AG10803 (cell line): ENCODE data around the gene FOXL2NB.

Source experiments
- DNase-seq: peaks from one replicate; pipeline ENCODE4 v3.0.0; 2010; ENCODE audit warnings: low read depth
- H3K4me3 ChIP-seq: 2 replicates; pipeline ENCODE4 v1.5.1; 2011; ENCODE audit warnings: mild to moderate bottlenecking, low read length, control low read depth
- TF ChIP-seq, protein P1 (sequence below): conservative IDR thresholded peaks from 2 replicates; pipeline ENCODE4 v1.5.1; 2011; ENCODE audit warnings: mild to moderate bottlenecking, low read length, control low read depth, inconsistent platforms

The FOXL2NB gene

DNA sequence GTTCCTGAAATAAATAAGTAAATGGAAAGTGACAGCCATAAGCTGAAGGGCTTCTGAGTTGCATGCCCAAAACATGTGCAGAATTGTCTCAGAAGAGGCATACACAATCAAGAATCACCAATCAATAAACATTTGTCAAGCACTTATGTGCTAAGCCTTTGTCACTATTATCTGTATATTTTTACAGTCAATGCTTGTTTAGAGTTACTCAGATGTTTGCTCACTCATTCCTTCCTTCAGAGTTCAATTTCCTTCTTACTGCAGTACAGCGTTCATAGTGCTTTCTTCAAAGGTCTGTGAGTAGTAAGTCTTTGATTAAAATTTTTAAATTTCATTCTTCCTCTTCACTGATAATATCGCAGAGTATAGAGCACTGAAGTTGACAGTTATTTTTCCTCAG, 17.2 kb downstream of the FOXL2NB start:
- no peak for DNase-seq
- TF ChIP-seq, protein P1, sequence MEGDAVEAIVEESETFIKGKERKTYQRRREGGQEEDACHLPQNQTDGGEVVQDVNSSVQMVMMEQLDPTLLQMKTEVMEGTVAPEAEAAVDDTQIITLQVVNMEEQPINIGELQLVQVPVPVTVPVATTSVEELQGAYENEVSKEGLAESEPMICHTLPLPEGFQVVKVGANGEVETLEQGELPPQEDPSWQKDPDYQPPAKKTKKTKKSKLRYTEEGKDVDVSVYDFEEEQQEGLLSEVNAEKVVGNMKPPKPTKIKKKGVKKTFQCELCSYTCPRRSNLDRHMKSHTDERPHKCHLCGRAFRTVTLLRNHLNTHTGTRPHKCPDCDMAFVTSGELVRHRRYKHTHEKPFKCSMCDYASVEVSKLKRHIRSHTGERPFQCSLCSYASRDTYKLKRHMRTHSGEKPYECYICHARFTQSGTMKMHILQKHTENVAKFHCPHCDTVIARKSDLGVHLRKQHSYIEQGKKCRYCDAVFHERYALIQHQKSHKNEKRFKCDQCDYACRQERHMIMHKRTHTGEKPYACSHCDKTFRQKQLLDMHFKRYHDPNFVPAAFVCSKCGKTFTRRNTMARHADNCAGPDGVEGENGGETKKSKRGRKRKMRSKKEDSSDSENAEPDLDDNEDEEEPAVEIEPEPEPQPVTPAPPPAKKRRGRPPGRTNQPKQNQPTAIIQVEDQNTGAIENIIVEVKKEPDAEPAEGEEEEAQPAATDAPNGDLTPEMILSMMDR, result no peak

DNA sequence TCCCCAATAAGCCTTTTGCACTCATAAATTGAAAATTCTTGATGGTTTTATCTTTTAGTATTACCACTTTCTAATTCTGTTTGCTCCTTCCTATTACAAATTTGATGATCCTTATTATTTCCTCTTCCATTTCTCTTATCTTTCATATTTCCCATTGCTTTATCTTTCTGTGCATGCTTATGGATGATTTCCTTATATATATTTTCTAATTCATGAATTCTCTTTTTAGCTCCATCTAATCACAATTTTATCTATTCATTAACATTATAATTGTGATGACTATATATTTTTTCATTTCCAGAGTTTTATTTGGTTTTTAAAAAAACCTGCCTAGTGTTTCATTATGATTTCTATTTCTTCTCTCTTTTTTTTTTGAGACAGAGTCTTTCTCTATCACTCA, 17.9 kb downstream of the FOXL2NB start:
- TF ChIP-seq, protein P1, result no peak
- H3K4me3 ChIP-seq, result no peak overlapping the region
- no peak for DNase-seq

More for the DNA sequence above, 17.2 kb downstream of the FOXL2NB start:
- no peak overlapping the region for H3K4me3 ChIP-seq

- TF ChIP-seq, protein P1, result no peak
- no peak for DNase-seq
Measured at GRCh38 chr3:138971766-138972320, 24.8 kb downstream of the FOXL2NB start.

DNA sequence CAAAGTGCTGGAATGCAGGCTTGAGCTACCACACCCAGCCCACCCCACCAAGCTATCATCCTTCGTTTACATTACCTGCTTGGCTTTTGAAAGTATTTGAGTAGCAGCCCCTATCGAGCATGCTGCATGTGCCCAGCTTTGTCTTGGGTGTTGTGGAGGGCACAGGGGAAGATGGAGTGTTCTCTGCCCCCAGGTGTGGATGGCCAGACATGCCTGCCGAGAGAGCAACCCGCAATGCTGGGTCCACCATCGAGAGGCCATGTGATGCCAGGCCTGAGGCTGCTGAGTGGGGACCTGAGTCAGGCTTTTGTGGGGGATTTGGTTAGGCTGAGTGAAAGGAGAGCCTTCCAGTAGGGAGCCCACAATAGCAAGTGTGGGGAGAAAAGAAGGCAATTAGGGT, 25.9 kb downstream of the FOXL2NB start:
- no peak for DNase-seq
- no peak overlapping the region for H3K4me3 ChIP-seq
- TF ChIP-seq, protein P1, result no peak

More at GRCh38 chr3:138971766-138972320, 24.8 kb downstream of the FOXL2NB start:
- H3K4me3 ChIP-seq, result no peak overlapping the region

DNA sequence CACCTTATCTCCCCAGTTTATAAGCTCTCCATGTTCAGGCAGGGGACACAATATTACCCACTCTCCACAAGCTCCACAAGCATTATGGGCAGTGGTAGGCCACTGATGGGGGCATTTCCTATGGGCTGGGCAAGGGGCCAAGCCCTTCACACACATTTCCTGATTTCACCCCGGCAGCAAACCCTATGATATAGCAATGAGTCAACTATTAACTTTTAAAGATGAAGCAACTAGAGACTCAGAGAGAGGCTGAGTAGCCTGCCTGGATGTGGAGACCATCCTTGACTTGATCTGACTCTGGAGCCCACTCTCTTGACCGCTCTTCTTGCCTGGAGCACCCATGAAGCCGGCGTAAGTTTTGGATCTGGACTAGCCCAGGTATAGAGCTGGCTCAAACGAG, 27.4 kb downstream of the FOXL2NB start:
- DNase-seq, result peak; percentile 8
- TF ChIP-seq, protein P1, result no peak
- no peak overlapping the region for H3K4me3 ChIP-seq

DNA sequence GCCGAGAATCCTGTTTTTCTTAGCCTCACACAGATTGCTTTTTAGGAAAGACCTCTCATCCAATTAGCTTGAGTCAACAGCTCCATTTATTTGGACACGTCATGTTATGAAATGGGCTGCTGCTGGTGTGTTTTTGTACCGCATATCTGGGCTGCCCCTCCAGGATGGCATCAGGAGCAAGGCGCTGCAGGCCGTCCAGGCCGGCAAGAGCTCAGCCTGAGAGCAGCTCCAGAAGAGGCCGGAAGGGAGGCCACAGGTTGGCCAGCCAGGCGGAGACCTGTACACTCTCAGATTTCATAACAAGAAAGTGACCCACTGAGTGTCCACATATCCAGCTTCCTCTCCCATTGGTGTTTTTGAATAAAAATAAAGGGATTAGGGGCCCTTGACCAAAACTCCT, 28.3 kb downstream of the FOXL2NB start:
- no peak for DNase-seq
- TF ChIP-seq, protein P1, result no peak
- H3K4me3 ChIP-seq, result no peak overlapping the region

DNA sequence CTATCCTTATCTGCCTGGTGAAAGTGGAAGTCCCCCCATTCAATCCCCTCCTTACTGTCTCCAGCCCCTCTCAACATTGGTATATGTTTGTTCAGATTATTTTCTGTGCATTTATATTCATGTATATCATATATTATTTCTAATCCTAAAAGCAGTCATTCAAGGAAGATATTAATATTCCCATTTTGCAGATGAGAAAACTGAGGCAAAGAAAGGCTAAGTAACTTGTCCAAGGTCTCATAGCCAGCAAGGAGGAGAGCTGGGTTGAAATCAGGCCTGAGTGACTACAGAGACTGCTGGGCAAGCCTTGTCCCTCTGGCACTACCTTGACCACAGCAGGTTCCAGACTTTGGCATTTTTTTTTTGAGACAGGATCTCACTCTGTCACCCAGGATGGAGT, 29.0 kb downstream of the FOXL2NB start:
- H3K4me3 ChIP-seq, result no peak overlapping the region
- TF ChIP-seq, protein P1, result no peak
- DNase-seq, result no peak
